Right atrium auricular region (tissue), 2 donors: ENCODE results near the gene RPL38. TPM values are rescaled to one million over a fixed set of nuclear protein-coding genes. Genes with fewer than 3 reads are reported as not detected.
A peak's percentile ranks its signal among the peaks of the same experiment; 100 is the strongest.

ENCODE experiments used
- DNase-seq: peaks from one replicate; pipeline ENCODE4 v3.0.0-alpha.2; 2019; ENCODE audit warnings: low spot score
- H3K27ac ChIP-seq, 2 donors: fragments of 200-600 bp; sonication (generic); 1 replicate in 1 of 2; 2 replicates in 1 of 2; pipeline ENCODE4 v1.5.1; 2016 to 2019
- H3K27me3 ChIP-seq, 2 donors: fragments of 200-600 bp; sonication (generic); one replicate each; pipeline versions ENCODE4 v1.5.1 to v1.6.0; 2017 to 2019
- H3K36me3 ChIP-seq: fragments of 200-600 bp; sonication (generic); one replicate; pipeline ENCODE4 v1.5.1; 2016
- H3K4me1 ChIP-seq, 2 donors: fragments of 200-600 bp; sonication (generic); one replicate each; pipeline versions ENCODE4 v1.5.1 to v1.6.0; 2017 to 2019
- H3K4me3 ChIP-seq, 2 donors: fragments of 200-600 bp; sonication (generic); 1 replicate in 1 of 2; 2 replicates in 1 of 2; pipeline ENCODE4 v1.5.1; 2017 to 2019; ENCODE audit warnings: mild to moderate bottlenecking in 1 of 2, moderate library complexity in 1 of 2
- H3K9me3 ChIP-seq, 2 donors: fragments of 200-600 bp; sonication (generic); one replicate each; pipeline ENCODE4 v1.5.1; 2019
- total RNA-seq, 2 donors: library from RNA; depleted of rRNA; stranded (reverse); fragments of >200 nt; gene quantifications; one replicate each; pipeline ENCODE4 v1.1.0, GENCODE V29; 2016
- TF ChIP-seq, protein P1 (sequence below), 2 donors: fragments of 200-600 bp; sonication (generic); IDR thresholded peaks; one replicate each; pipeline ENCODE4 v1.5.1; 2019; ENCODE audit warnings: antibody characterized with exemption in 2 of 2

The RPL38 gene
- 100 to 1,000 TPM; 212 to 310 TPM for total RNA-seq

DNA sequence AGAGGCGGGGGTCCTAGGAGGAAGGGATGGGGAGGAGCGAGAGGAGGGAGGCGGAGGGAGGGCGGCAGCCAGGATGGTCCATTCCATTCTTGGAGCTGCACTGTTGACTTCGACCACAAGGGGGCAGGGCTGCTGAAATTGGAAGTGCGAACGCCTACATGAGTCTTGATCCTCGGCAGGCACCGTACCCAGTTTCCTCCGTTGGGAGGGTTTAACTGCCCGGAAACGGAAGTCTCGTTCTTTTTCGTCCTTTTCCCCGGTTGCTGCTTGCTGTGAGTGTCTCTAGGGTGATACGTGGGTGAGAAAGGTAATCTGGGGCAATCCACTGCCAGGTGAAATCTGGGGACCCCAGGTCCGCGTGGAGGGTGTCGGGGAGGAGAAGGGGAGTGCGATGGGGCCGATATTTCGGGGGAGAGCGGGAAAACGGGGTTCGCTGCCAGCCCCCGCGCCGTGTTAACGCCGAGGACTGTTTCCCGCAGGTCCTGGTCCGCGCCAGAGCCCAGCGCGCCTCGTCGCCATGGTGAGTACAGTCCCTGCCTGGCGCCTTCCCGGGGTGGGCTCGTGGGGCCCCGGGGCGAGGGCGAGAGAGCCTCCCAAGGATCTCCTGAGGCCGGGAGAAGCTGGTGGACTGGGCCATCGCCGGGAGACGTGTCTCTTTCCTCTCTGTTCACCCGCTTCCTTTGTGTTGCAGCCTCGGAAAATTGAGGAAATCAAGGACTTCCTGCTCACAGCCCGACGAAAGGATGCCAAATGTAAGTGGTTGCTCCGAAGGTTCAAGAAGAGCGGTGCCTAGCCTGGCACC, at the start of gene RPL38:
RPL38 (plus strand) TSS at position 240 of the 802 bp plus-strand sequence; CDS start at position 518, 278 bp downstream.
- DNase-seq = peak; percentile 97
- Histone ChIP-seq H3K36me3 (peaks cover 37% of the 10 kb centered on the region), H3K27ac (peak within 1 kb of the TSS; percentile 67 to 90), H3K4me1 (peaks cover 0 to 53% of the 10 kb centered on the region in 2 donors), H3K9me3 (no peaks in the 10 kb centered on the region), H3K4me3 (peak within 1 kb of the TSS; percentile 61 to 95), H3K27me3 (no peaks in the 10 kb centered on the region)
- TF ChIP-seq, protein P1, sequence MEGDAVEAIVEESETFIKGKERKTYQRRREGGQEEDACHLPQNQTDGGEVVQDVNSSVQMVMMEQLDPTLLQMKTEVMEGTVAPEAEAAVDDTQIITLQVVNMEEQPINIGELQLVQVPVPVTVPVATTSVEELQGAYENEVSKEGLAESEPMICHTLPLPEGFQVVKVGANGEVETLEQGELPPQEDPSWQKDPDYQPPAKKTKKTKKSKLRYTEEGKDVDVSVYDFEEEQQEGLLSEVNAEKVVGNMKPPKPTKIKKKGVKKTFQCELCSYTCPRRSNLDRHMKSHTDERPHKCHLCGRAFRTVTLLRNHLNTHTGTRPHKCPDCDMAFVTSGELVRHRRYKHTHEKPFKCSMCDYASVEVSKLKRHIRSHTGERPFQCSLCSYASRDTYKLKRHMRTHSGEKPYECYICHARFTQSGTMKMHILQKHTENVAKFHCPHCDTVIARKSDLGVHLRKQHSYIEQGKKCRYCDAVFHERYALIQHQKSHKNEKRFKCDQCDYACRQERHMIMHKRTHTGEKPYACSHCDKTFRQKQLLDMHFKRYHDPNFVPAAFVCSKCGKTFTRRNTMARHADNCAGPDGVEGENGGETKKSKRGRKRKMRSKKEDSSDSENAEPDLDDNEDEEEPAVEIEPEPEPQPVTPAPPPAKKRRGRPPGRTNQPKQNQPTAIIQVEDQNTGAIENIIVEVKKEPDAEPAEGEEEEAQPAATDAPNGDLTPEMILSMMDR (IDR thresholded peaks at IDR 0.05) = peak; percentile 90 to 95

DNA sequence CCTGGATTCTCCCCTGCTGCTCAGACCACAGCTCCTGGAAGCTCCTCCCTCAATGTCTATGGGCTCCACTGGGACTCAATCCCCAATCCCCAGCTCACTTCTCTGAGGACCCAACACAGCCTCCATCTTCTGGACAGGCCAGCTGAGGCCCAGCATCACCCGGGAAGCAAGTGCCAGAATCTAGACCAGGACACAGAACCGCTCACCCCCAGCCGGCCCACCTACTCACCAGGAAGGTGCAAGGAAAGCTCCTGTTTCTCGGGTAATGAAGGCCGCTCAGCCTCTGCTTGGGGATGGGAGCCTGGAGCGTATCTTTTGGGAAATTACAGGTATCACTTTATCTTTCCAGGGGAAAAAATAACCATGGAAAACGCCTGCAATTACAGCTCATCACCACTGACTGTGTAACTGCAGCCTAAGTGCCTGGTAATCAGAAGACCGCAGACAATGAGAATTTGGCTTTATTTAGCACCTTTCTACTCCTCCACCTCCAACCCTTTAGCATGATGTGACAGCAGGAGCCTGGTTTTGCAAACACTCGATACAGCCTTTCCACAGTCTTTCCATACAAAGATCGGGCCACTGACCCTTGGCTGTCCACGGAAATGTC, 49.6 kb upstream of the RPL38 start:
- DNase-seq = no peak
- Histone ChIP-seq H3K27me3 (no peaks in the 10 kb centered on the region), H3K27ac (no peak overlapping the region), H3K4me1 (no peaks in the 10 kb centered on the region), H3K36me3 (no peaks in the 10 kb centered on the region), H3K9me3 (peaks cover 0 to 9% of the 10 kb centered on the region in 2 donors), H3K4me3 (no peak overlapping the region)
- TF ChIP-seq, protein P1 (IDR thresholded peaks at IDR 0.05) = no peak

DNA sequence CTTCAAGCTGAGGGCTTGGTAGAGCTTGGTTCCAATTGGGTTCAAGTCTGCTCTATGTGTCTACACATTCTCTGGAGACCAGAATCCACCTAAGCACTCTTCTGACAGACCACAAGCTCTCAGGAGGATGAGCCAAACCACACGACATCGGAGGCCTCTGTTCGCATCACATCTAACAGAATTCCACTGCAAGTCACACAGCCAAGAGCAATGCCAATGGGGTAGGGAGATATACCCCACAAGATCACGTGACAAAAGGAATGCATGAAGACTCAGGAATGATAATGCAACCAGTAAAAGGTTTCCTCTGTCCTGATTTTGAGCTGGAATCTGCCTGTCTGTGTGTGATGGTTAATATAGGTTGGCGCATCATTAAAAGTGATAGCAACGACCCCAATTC, 46.6 kb upstream of the RPL38 start:
- Histone ChIP-seq H3K36me3 (no peaks in the 10 kb centered on the region), H3K27me3 (no peaks in the 10 kb centered on the region), H3K4me1 (no peaks in the 10 kb centered on the region), H3K9me3 (peaks cover 0 to 10% of the 10 kb centered on the region in 2 donors), H3K27ac (no peak overlapping the region), H3K4me3 (no peak overlapping the region)
- TF ChIP-seq, protein P1 (IDR thresholded peaks at IDR 0.05) = no peak
- DNase-seq = no peak

DNA sequence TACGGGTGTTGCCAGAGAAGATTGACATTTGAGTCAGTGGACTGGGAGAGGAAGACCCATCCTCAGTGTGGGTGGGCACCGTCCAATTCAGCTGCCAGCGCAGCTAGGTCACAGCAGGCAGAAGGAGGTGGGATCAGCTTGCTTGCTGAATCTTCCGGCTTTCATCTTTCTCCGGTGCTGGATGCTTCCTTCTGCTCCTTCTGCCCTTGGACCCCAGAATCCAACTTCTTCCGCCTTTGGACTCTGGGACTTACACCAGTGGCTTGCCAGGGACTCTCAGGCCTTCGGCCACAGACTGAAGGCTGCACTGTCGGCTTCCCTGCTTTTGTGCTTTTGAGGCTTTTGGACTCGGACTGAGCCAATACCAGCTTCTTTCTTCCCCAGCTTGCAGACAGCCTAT, 46.1 kb upstream of the RPL38 start:
- Histone ChIP-seq H3K27me3 (no peaks in the 10 kb centered on the region), H3K4me1 (no peaks in the 10 kb centered on the region), H3K36me3 (no peaks in the 10 kb centered on the region), H3K27ac (no peak overlapping the region), H3K4me3 (no peak overlapping the region), H3K9me3 (peaks cover 0 to 10% of the 10 kb centered on the region in 2 donors)
- DNase-seq = no peak
- TF ChIP-seq, protein P1 (IDR thresholded peaks at IDR 0.05) = no peak

GRCh38 chr17:74158761-74159160, 44.7 kb upstream of the RPL38 start:
- peaks cover 0 to 10% of the 10 kb centered on the region in 2 donors for H3K9me3 ChIP-seq
- H3K27me3 ChIP-seq = no peaks in the 10 kb centered on the region
- H3K36me3 ChIP-seq = no peaks in the 10 kb centered on the region
- no peaks in the 10 kb centered on the region for H3K4me1 ChIP-seq
- DNase-seq = no peak
- H3K4me3 ChIP-seq = no peak overlapping the region
- TF ChIP-seq, protein P1 (IDR thresholded peaks at IDR 0.05) = no peak
- H3K27ac ChIP-seq = no peak overlapping the region
